Coronary artery (tissue), 2 donors: ENCODE measurements around the gene ITGAX.

Experiments
- DNase-seq: peaks from one replicate; pipeline ENCODE4 v3.0.0-alpha.2; 2017; ENCODE audit warnings: low spot score
- H3K27ac ChIP-seq, 2 donors: fragments of 200-600 bp; sonication (generic); one replicate each; pipeline ENCODE4 v1.5.1; 2016 to 2019
- H3K4me3 ChIP-seq: fragments of 200-600 bp; sonication (generic); 2 replicates; pipeline ENCODE4 v1.5.1; 2016; ENCODE audit warnings: mild to moderate bottlenecking, moderate library complexity
- TF ChIP-seq, protein P1 (sequence below): fragments of 200-600 bp; sonication (generic); IDR thresholded peaks from one replicate; pipeline ENCODE4 v1.5.1; 2019; ENCODE audit warnings: antibody characterized with exemption

Gene ITGAX

GRCh38 chr16:31428638-31429247, 73.8 kb downstream of the ITGAX start:
- Histone ChIP-seq H3K4me3 (no peak overlapping the region), H3K27ac (no peak overlapping the region)
- TF ChIP-seq, protein P1, sequence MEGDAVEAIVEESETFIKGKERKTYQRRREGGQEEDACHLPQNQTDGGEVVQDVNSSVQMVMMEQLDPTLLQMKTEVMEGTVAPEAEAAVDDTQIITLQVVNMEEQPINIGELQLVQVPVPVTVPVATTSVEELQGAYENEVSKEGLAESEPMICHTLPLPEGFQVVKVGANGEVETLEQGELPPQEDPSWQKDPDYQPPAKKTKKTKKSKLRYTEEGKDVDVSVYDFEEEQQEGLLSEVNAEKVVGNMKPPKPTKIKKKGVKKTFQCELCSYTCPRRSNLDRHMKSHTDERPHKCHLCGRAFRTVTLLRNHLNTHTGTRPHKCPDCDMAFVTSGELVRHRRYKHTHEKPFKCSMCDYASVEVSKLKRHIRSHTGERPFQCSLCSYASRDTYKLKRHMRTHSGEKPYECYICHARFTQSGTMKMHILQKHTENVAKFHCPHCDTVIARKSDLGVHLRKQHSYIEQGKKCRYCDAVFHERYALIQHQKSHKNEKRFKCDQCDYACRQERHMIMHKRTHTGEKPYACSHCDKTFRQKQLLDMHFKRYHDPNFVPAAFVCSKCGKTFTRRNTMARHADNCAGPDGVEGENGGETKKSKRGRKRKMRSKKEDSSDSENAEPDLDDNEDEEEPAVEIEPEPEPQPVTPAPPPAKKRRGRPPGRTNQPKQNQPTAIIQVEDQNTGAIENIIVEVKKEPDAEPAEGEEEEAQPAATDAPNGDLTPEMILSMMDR: no peak
- DNase-seq: no peak

DNA sequence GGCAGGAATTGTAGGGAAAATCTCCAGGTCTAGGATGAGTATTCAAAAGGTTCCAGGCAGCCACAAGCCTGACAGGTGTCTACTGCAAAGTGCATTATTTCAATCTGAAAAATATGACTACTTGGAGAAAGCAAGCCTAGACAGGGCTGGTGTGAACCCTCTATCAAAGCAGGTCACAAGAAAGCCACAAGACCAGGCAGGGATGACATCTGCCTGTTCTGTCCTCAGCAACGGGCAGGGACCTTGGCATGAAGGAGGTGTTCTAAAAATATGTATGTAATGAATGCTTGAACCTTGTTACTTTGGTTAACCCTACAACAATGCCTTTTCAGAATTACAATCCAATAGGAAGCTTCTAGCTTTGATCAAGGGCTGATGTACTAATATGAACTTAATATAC, 74.3 kb downstream of the ITGAX start:
- H3K4me3 ChIP-seq: no peak overlapping the region
- no peak overlapping the region for H3K27ac ChIP-seq
- DNase-seq: no peak
- TF ChIP-seq, protein P1: no peak

DNA sequence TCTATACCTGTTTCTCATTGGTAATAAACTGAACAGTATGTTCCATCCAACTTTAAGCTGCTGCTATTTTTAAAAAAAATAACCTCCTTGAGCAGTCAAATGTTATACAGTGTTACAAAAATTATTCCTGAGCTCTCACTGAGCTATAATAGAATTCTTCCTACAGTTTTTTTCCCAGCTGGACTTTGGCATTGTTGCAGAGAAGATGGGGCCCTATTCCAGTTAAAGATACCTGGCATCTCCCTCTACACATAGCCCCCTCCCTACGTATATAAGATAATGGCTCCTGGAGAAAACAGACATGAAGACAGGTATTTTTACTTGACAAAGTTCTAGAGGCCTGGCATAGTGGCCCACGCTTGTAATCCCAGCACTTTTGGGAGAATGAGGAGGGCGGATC, 74.8 kb downstream of the ITGAX start:
- TF ChIP-seq, protein P1: no peak
- no peak overlapping the region for H3K4me3 ChIP-seq
- H3K27ac ChIP-seq: no peak overlapping the region
- DNase-seq: no peak

GRCh38 chr16:31430380-31431052, 75.5 kb downstream of the ITGAX start:
- no peak overlapping the region for H3K4me3 ChIP-seq

More at GRCh38 chr16:31430380-31431052, 75.5 kb downstream of the ITGAX start:
- no peak overlapping the region for H3K27ac ChIP-seq
- TF ChIP-seq, protein P1: no peak
- DNase-seq: no peak
